SK-N-MC (cell line): ENCODE results near the gene LYRM4.

Experiments used
- EZH2 ChIP-seq: fragments of 200-600 bp; sonication (generic); IDR thresholded peaks from one replicate; pipeline ENCODE4 v1.6.1; 2017; ENCODE audit warnings: antibody characterized with exemption
- FOXP2 ChIP-seq: optimal IDR thresholded peaks from 2 replicates; pipeline ENCODE3; 2011; ENCODE audit warnings: mild to moderate bottlenecking, moderate library complexity; ENCODE audit not compliant: insufficient read depth; ENCODE audit errors: extremely low read length, control extremely low read depth
- POLR2AphosphoS5 ChIP-seq: IDR thresholded peaks from 2 replicates; pipeline ENCODE4 v1.6.1; 2012; ENCODE audit warnings: mild to moderate bottlenecking, low read depth, low read length, borderline replicate concordance

- TF ChIP-seq EZH2: no peak
- TF ChIP-seq POLR2AphosphoS5: no peak
- no peak for TF ChIP-seq FOXP2
Measured at GRCh38 chr6:5249451-5250122, 11.2 kb downstream of the LYRM4 start.
